ENCODE data around the gene FSD2. TPM values are rescaled to one million over a fixed set of nuclear protein-coding genes. Genes with fewer than 3 reads are reported as not detected.

The FSD2 gene
- total and polyA plus RNA-seq, 2 donors from 2014 or later (not counting 2 experiments from before 2014, with no cell fraction given) = not detected

Other genes with a start within 250 kb of the FSD2 start
- gene CPEB1, start 158.7 kb downstream of the FSD2 start, total RNA-seq = not detected in 2 replicates
- 0.03 TPM in 1 of 2 replicates, not detected in the other for gene CPEB1, start 158.7 kb downstream of the FSD2 start, polyA plus RNA-seq
- 0.31 and 0.63 TPM in 2 replicates for gene AP3B2, start 96.2 kb downstream of the FSD2 start, total RNA-seq
- gene AP3B2, start 96.2 kb downstream of the FSD2 start, polyA plus RNA-seq = 0.11 and 0.57 TPM in 2 replicates
- 6.5 and 6.9 TPM in 2 replicates for gene WHAMM, start 3.6 kb upstream of the FSD2 start, total RNA-seq
- gene WHAMM, start 3.6 kb upstream of the FSD2 start, polyA plus RNA-seq = 3.8 and 4.5 TPM in 2 replicates
- gene HOMER2, start 146.7 kb upstream of the FSD2 start, total RNA-seq = 12.8 and 14.8 TPM in 2 replicates
- 7.2 and 9.1 TPM in 2 replicates for gene HOMER2, start 146.7 kb upstream of the FSD2 start, polyA plus RNA-seq
- 29.6 and 31.6 TPM in 2 replicates for gene RAMAC, start 180.1 kb upstream of the FSD2 start, total RNA-seq
- 25.9 and 26.7 TPM in 2 replicates for gene RAMAC, start 180.1 kb upstream of the FSD2 start, polyA plus RNA-seq
- gene C15orf40, start 205.6 kb upstream of the FSD2 start, total RNA-seq = 18.6 and 19.8 TPM in 2 replicates
- 27.9 and 33.4 TPM in 2 replicates for gene C15orf40, start 205.6 kb upstream of the FSD2 start, polyA plus RNA-seq